Neutrophil (primary cell): ENCODE data around the gene ISM1.

ENCODE experiments used
- H3K27ac ChIP-seq: fragments of 200-600 bp; sonication (generic); 2 replicates; pipeline ENCODE4 v1.5.1; 2016; ENCODE audit warnings: mild to moderate bottlenecking, moderate library complexity
- H3K27me3 ChIP-seq: fragments of 200-600 bp; sonication (generic); 2 replicates; pipeline ENCODE4 v1.6.0; 2016; ENCODE audit warnings: mild to moderate bottlenecking
- H3K36me3 ChIP-seq: fragments of 200-600 bp; sonication (generic); 2 replicates; pipeline ENCODE4 v1.5.1; 2017
- H3K4me1 ChIP-seq, 2 experiments: fragments of 200-600 bp in 1 of 2; sonication (generic) in 1 of 2; 1 replicate in 1 of 2; 2 replicates in 1 of 2; pipeline versions ENCODE4 v1.5.1 to v1.6.1; 2013 to 2016; ENCODE audit warnings: low read depth in 1 of 2, low read length in 1 of 2, mild to moderate bottlenecking in 1 of 2, moderate library complexity in 1 of 2; ENCODE audit not compliant: control insufficient read depth in 1 of 2, insufficient read depth in 1 of 2
- H3K4me3 ChIP-seq, 2 experiments: fragments of 200-600 bp in 1 of 2; sonication (generic) in 1 of 2; 1 replicate in 1 of 2; 2 replicates in 1 of 2; pipeline ENCODE4 v1.5.1; 2013 to 2016; ENCODE audit warnings: low read depth in 1 of 2, low read length in 1 of 2, mild to moderate bottlenecking in 1 of 2, moderate library complexity in 1 of 2
- H3K9me3 ChIP-seq: fragments of 200-600 bp; sonication (generic); 2 replicates; pipeline ENCODE4 v1.5.1; 2016
- CTCF ChIP-seq: fragments of 200-600 bp; sonication (generic); IDR thresholded peaks from 2 replicates; pipeline ENCODE4 v1.5.1; 2016; ENCODE audit warnings: antibody characterized with exemption

Gene ISM1

GRCh38 chr20:13307562-13308163, 86.6 kb downstream of the ISM1 start:
- no peak overlapping the region for H3K27ac ChIP-seq
- H3K4me1 ChIP-seq: no peaks in the 10 kb centered on the region
- no peaks in the 10 kb centered on the region for H3K27me3 ChIP-seq
- no peak for TF ChIP-seq CTCF
- no peaks in the 10 kb centered on the region for H3K9me3 ChIP-seq
- no peaks in the 10 kb centered on the region for H3K36me3 ChIP-seq
- H3K4me3 ChIP-seq: no peak overlapping the region

GRCh38 chr20:13312300-13312699, 91.2 kb downstream of the ISM1 start:
- no peaks in the 10 kb centered on the region for H3K4me1 ChIP-seq
- no peaks in the 10 kb centered on the region for H3K36me3 ChIP-seq
- no peak overlapping the region for H3K4me3 ChIP-seq
- H3K27me3 ChIP-seq: no peaks in the 10 kb centered on the region
- TF ChIP-seq CTCF: no peak
- no peaks in the 10 kb centered on the region for H3K9me3 ChIP-seq
- H3K27ac ChIP-seq: no peak overlapping the region

GRCh38 chr20:13313201-13313600, 92.1 kb downstream of the ISM1 start:
- Histone ChIP-seq H3K36me3 (no peaks in the 10 kb centered on the region), H3K9me3 (no peaks in the 10 kb centered on the region), H3K4me1 (no peaks in the 10 kb centered on the region), H3K27me3 (no peaks in the 10 kb centered on the region), H3K4me3 (no peak overlapping the region), H3K27ac (no peak overlapping the region)
- no peak for TF ChIP-seq CTCF

- H3K36me3 ChIP-seq: no peaks in the 10 kb centered on the region
- H3K9me3 ChIP-seq: no peaks in the 10 kb centered on the region
- TF ChIP-seq CTCF: no peak
- H3K27me3 ChIP-seq: no peaks in the 10 kb centered on the region
- no peak overlapping the region for H3K4me3 ChIP-seq
- H3K4me1 ChIP-seq: no peaks in the 10 kb centered on the region
- H3K27ac ChIP-seq: no peak overlapping the region
Observed at GRCh38 chr20:13317439-13317838, 96.4 kb downstream of the ISM1 start.

GRCh38 chr20:13318871-13319521, 97.9 kb downstream of the ISM1 start:
- Histone ChIP-seq H3K27ac (no peak overlapping the region), H3K4me1 (no peaks in the 10 kb centered on the region), H3K4me3 (no peak overlapping the region), H3K9me3 (no peaks in the 10 kb centered on the region), H3K36me3 (no peaks in the 10 kb centered on the region), H3K27me3 (peaks cover 7% of the 10 kb centered on the region)
- TF ChIP-seq CTCF: no peak
